Measurements from ENCODE around the gene U2AF1L4.
A peak's percentile ranks its signal among the peaks of the same experiment; 100 is the strongest.

The U2AF1L4 gene

DNA sequence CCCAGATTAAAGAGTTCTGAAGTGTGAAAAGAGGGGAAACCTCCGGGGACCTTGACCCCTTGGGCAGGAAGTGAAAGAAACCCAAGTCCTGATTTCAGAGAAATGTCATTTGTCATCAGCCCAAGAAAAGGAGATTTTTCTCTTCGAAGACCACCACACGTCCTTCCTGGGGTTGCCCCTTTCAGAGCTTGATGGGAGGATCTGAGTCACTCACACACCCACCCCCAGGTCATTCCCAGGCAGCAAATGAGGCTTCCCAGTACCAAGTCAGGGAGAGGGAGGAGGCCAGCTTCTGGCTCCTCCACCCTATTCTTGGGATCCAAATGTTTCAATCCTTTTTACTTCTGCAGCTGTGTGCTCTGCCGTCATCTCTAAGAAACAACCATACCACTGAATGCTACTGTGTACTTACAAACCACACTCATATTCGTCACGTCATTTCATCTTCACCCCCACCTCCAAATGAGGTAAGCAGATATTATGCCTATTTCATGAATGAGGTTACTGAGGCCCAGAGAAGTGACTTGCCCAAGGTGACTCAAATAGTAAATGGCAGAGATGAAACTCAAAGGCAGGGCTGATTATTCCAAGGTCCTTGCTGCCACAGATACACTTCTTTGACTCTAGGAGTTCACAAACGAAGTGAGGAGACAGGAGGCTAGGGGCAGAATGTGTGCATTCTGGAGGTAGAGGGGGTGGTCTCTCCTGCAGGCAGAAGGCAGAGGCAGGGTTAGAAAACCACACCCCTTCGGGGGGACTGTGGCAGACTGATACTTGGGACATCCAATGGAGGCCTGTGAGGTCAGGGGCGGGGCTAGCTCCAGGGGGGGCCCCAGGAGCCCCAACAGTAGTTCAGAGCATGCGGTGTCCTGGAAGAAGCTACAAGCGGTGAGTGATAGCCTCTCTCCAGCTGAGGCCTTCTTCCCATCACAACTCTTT is 32.4 kb downstream of the U2AF1L4 start:
- no peak for DNase-seq (ENCODE audit: low read depth, low spot score)

DNA sequence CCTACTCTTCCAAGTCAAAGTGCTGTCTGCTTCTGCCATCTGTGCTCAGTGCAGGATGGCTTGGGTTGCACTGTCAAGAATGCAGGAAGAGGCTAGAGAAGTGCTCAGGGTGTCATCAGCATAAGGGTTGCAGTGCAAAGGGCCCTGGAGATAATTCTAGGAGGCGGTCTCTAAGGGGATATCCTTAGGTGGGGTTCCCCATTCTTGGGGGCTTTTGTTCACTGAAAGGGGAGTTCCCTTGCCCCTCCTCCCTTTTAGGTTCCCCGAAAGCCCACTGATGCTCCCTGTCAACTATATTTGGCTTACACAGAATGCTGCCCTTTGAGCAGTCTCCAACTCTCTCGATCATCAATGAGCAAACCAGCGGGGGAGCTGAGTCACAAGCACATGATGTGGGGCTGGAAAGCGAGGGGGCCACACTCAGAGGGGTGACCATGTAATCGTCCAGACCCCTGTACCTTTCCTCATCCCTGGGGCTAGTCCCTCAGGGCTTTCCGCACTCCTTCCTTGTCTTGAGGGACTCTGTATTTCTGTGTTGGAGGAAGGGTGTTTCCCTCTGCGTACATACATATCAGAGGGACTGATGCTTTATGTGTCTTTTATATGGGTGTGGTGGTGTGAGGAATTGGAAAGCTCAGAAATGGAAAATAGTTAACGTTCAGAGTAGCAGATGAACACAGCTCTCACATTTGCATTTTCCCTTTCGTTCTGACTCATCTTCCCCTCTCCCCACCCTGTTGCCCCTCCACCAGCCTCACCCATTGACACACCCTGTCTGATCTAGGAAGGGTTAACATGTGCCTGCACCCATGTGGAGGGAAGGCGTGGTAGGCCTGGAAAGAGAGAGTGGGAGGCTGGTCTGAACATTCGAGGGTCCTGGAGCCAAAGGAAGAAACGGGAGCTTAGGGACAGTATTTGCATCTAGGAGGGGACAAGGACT is 34.2 kb downstream of the U2AF1L4 start:
- DNase-seq (ENCODE audit: low read depth, low spot score): no peak

DNA sequence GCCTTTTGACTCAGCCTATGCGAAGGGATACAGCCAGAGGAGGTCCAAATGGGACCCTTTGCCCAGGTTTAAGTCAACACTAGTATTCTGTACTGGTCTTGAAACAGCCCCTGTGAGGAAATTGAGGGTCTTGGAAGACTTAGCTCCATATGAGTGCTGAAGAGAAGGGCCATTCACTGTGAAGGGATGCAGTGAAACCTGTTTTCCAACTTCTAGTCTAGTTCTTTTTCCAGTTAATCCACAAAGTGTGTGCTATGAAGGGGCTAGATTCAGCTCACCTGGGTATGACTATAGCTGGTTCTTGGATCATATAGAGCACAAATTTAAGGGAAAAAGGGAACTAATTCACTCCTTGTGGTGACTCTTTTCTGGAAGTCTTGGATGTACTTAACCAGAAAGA is 36.8 kb downstream of the U2AF1L4 start:
- no peak for DNase-seq (ENCODE audit: low read depth, low spot score)

DNA sequence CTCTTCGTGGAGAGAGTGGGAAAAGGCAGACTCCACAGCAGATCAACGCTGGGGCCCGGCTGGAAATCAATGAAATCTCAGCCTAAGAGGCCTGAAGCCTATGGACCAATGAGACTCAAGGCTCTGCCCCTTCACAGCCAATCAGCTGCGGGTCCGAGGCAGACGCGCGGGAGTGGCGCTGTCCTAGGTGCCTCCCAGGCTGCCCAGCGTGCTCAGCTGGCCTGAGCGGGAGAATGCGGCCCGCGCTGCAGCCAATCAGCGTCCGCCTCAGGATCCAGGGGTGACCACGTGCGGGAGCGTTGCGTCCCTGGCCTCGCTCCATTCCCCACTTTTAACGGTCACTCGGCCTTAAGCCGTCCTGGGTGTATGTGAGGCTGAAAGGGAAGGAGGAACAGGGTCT is 41.0 kb downstream of the U2AF1L4 start, which contains the start of gene ZBTB32:
Gene ZBTB32 (plus strand): TSS at position 341 of the 400 bp plus-strand sequence. CDS start 10,069 bp downstream, outside the sequence.
- no peak for DNase-seq (ENCODE audit: low read depth, low spot score)

DNA sequence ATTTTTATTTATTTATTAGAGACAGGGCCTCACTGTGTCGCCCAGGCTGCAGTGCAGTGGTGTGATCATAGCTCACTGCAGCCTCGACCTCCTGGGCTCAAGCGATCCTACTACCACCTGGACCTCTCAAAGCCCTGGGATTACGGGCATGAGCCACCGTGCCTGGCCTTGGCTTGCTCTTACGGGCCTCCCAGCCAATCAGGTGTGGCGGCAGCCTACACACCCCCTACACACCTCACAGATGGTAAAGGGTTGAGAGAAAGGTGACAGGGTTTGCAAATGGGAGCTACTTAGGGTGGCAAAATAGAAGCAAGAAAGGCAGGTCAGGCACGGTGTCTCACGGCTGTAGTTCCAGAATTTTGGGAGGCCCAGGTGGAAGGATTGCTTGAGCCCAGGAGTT is 41.9 kb downstream of the U2AF1L4 start:
- no peak for DNase-seq (ENCODE audit: low read depth, low spot score)

DNA sequence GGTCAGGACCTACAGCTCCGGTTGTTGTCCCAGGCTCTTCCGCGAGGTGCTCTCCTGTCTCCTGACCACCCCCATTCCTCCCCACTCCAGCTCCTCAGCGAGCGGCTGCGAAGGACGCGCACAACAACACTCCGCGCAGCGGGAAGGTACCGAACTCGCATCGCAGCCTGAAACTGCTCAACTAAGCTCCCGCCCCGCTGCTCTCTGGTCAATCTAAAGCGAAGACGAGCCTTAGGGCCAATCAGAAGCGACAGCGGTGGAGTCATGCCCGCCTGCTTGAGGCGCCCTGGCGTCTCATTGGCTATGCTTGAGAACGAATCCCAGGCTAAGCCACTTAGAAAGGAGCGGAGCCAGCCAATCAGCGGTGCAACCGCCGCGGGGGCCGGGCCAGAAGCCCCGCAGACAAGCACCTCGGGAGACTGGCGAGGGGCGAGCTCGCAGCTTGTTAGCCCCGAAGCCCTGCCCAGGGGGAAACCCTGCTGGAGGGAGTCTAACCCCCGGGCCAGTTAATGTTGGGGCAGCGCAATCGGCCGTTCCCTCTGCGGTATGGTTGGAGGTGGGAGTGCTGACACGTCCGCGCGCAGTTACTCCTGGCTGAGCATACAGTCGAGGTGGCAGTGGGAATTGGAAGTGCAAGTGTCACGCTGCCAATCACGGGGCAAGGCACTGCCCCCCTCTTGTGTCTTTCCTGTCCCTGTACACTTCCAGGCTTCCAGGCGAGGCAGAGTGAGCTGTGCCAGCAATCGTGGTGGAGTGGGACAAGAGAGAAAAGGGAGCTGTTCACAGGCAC is 42.8 kb downstream of the U2AF1L4 start:
- DNase-seq (ENCODE audit: low read depth, low spot score): peak; percentile 99

DNA sequence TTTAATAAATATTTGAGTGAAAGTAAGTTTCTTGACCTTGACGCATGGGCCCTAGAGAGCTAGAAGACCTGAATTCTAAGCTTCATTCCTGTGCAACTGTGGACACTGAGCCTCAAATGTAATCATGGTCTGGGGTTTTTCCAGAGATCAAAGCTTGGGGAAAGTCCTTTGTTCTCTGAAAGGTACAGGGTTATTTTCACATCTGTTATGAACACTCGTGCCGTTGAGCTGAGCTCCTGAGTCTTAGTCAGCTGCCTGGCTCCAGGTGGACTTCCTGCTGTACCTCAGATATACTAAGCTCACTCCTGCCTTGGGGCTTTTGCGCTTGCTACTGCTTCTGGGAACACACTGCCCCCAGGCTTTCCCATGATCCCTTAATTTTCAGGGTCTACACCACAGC is 48.4 kb downstream of the U2AF1L4 start:
- no peak for DNase-seq (ENCODE audit: low read depth, low spot score)

DNA sequence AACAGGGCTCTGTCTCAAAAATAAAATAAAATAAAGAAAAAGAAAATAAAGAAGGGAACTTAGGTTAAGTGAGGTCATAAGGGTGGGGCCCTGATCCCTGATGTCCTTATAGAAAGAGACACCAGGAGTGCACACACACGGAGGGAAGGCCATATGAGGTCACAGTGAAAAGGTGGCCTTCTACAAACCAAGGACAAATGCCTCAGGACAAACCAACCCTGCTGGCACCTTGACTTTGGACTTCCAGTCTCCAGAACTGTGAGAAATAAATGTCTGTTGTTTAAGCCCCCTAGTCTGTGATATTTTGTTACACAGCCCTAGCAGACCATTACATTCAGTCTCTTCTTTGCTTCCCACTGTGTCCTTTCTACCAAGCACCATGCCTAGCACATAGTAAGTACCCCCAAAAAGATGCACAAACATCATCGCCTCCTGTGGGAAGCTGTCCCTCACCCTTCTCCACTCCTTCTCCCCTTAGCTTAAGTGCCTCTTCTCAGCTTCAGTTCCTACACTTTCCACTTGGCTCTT is 49.3 kb downstream of the U2AF1L4 start:
- no peak for DNase-seq (ENCODE audit: low read depth, low spot score)

DNA sequence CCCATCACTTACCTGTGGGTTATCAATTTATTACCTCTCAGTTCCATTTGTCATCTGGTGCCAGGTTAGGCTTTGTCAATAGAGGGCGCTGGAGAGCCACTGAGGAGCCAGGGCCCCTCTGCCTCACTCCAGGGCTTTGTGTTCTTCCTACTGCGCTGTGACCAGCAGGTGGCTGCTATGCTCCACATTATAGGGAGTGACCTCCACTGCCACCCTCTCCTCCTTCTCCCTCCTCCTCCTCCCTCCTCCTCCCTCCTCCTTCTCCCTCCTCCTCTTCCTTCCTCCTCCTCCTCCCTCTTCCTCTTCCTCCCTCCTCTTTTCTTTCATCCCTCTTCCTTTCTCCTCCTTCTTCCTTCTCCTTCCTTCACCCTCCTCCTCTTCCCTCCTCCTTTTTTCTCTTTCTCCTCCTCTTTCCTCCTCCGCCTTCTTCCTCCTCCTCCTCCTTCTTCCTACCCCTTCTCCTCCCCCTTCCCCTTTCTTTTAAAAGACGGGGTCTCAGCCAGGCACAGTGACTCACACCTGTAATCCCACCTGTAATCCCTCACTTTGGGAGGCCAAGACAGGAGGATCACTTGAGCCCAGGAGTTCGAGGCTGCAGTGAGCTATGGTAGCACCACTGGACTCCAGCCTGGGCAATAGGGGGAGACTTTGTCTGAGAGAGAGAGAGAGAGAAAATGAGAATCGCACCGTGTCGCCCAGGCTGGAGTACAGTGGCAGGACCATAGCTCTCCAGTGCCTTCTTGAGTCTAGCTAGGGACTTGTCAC is 51.2 kb downstream of the U2AF1L4 start:
- DNase-seq (ENCODE audit: low read depth, low spot score): no peak

DNA sequence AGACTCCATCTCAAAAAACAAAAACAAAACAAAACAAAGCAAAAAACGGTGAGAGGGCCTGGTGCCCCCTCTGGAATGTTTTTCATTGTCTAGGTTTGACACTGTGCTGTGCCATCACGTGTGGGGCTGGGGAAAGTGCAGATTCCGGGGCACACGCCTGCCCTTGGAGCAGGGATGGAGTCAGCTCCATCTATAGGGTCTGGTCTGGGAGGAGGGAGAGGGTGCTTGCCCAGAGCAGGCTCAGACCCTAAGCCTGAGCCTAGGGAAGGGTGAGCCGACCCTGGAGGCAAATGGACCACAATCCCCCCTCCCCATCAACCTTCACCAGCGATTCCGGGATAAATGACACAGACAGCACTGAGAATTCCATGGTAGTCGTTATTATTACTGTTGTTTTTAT is 51.8 kb downstream of the U2AF1L4 start:
- no peak for DNase-seq (ENCODE audit: low read depth, low spot score)
